OCI-LY3 (cell line): Measurements from ENCODE around the gene WWTR1.
A peak's percentile ranks its signal among the peaks of the same experiment; 100 is the strongest.

Experiments
- H2AFZ ChIP-seq: fragments of 200-600, 300-600 bp; shearing (Covaris generic); 2 replicates; pipeline ENCODE4 v1.6.0; 2014; ENCODE audit warnings: antibody characterized with exemption, low read depth, low read length
- H3K27ac ChIP-seq: fragments of 200-600, 300-600 bp; sonication (generic); 2 replicates; pipeline ENCODE4 v1.5.1; 2014; ENCODE audit warnings: mild to moderate bottlenecking, low read length, moderate library complexity, mixed read lengths
- H3K27me3 ChIP-seq: fragments of 200-600, 300-600 bp; sonication (generic); 2 replicates; pipeline ENCODE4 v1.6.1; 2014; ENCODE audit warnings: low read depth, low read length, mixed read lengths
- H3K36me3 ChIP-seq: fragments of 200-600, 300-600 bp; sonication (generic); replicated peaks from 2 replicates; pipeline ENCODE3; 2014; ENCODE audit warnings: low read depth, low read length, mixed read lengths
- H3K4me1 ChIP-seq: fragments of 300-600, 200-600 bp; sonication (generic); 2 replicates; pipeline ENCODE4 v1.6.1; 2014; ENCODE audit warnings: low read length, mixed read lengths
- H3K4me2 ChIP-seq: fragments of 200-600, 300-600 bp; sonication (generic); 2 replicates; pipeline ENCODE4 v1.6.1; 2014; ENCODE audit warnings: low read length, mixed read lengths
- H3K4me3 ChIP-seq: fragments of 300-600, 200-600 bp; sonication (generic); 2 replicates; pipeline ENCODE4 v1.5.1; 2014; ENCODE audit warnings: antibody characterized with exemption, mild to moderate bottlenecking, low read length, moderate library complexity
- H3K79me2 ChIP-seq: fragments of 300-600, 200-600 bp; shearing (Covaris generic); 2 replicates; pipeline ENCODE4 v1.6.1; 2014; ENCODE audit warnings: mild to moderate bottlenecking, low read length, mixed read lengths
- H3K9ac ChIP-seq: fragments of 300-600, 200-600 bp; shearing (Covaris generic); 2 replicates; pipeline ENCODE4 v1.6.0; 2014; ENCODE audit warnings: mild to moderate bottlenecking, low read length, moderate library complexity
- H3K9me3 ChIP-seq: fragments of 200-600, 300-600 bp; shearing (Covaris generic); 2 replicates; pipeline ENCODE4 v1.6.1; 2014; ENCODE audit warnings: low read length, mixed read lengths; ENCODE audit not compliant: insufficient read depth
- H4K20me1 ChIP-seq: fragments of 200-600, 300-600 bp; sonication (generic); 2 replicates; pipeline ENCODE4 v1.6.1; 2016; ENCODE audit warnings: low read length, mixed read lengths; ENCODE audit not compliant: insufficient read depth
- EZH2phosphoT487 ChIP-seq: fragments of 200-600 bp; shearing (Covaris generic); IDR thresholded peaks from 2 replicates; pipeline ENCODE4 v1.6.1; 2018; ENCODE audit warnings: antibody characterized with exemption, mixed run types, low read depth
- TF ChIP-seq, protein P1 (sequence below): fragments of 200-600, 300-600 bp; sonication (generic); IDR thresholded peaks from 2 replicates; pipeline ENCODE4 v1.5.1; 2014; ENCODE audit warnings: antibody characterized with exemption, low read length, low read depth

Gene WWTR1

DNA sequence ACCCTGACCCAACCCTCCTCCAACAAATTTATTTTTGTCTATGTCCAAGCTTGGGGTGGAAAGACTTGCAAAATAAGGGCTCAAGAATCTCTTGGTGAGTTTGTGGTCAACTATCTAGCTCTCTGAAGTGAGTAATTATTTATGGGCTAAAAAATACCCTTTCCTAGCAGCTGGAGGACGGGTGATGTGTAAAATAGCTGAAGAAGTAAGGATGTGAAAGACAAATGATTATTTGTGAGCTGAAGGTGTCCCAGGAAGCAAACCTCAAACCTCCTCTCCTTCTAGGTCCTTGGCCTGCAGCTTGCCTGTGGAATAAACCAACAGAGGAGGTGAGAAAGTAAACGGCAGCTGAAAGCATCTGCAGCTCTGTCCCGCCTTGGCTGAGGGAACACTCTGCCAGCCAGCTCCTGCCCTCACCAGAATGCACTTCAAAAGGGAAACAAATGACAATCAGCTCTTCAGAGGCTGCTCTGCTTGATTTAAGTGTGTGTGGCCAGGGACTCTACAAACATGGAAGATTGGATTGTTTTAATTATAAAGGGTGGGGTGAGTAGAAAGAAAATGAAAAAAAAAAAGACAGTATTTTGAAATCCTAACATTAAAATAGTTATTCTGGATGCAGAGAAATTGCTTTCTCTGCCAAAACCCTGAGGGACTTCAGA is 123.0 kb downstream of the WWTR1 start:
- Histone ChIP-seq H3K79me2 (no peaks in the 10 kb centered on the region), H3K36me3 (no peaks in the 10 kb centered on the region), H3K4me2 (no peak overlapping the region), H3K9ac (no peak overlapping the region), H3K27me3 (0 out of 2 replicates have a peak, but pooled peaks cover 3% of the 10 kb centered on the region), H3K9me3 (no peaks in the 10 kb centered on the region), H3K4me3 (no peak overlapping the region), H3K4me1 (peaks cover 11% of the 10 kb centered on the region; the same call in 1 of the 2 replicates), H2AFZ (no peak overlapping the region), H3K27ac (no peak overlapping the region), H4K20me1 (no peaks in the 10 kb centered on the region)
- no peak for TF ChIP-seq EZH2phosphoT487
- TF ChIP-seq, protein P1, sequence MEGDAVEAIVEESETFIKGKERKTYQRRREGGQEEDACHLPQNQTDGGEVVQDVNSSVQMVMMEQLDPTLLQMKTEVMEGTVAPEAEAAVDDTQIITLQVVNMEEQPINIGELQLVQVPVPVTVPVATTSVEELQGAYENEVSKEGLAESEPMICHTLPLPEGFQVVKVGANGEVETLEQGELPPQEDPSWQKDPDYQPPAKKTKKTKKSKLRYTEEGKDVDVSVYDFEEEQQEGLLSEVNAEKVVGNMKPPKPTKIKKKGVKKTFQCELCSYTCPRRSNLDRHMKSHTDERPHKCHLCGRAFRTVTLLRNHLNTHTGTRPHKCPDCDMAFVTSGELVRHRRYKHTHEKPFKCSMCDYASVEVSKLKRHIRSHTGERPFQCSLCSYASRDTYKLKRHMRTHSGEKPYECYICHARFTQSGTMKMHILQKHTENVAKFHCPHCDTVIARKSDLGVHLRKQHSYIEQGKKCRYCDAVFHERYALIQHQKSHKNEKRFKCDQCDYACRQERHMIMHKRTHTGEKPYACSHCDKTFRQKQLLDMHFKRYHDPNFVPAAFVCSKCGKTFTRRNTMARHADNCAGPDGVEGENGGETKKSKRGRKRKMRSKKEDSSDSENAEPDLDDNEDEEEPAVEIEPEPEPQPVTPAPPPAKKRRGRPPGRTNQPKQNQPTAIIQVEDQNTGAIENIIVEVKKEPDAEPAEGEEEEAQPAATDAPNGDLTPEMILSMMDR: no peak

DNA sequence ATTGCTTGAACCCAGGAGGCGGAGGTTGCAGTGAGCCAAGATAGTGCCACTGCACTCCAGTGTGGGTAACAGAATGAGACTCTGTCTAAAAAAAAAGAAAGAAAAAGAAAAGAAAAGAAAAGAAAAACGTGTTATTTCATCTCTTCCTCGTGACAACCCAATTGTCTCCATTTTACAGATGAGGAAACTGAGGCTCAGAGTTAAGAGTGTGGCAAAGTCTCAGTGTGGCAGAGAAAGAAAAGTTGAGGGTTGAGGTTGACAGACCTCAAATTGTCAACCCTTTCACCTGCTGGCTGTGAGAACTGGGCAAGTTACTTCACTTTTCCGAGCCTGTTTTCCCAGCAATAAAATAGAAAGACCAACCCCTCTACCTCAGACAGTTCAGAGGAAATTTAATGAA is 123.7 kb downstream of the WWTR1 start:
- H3K27me3 ChIP-seq: 0 out of 2 replicates have a peak, but pooled peaks cover 3% of the 10 kb centered on the region
- no peaks in the 10 kb centered on the region for H3K79me2 ChIP-seq
- H3K4me3 ChIP-seq: no peak overlapping the region
- no peaks in the 10 kb centered on the region for H4K20me1 ChIP-seq
- H2AFZ ChIP-seq: no peak overlapping the region
- no peak overlapping the region for H3K4me2 ChIP-seq
- no peak for TF ChIP-seq EZH2phosphoT487
- TF ChIP-seq, protein P1: no peak
- no peaks in the 10 kb centered on the region for H3K36me3 ChIP-seq
- peaks cover 11% of the 10 kb centered on the region; the same call in 1 of the 2 replicates for H3K4me1 ChIP-seq
- no peak overlapping the region for H3K9ac ChIP-seq
- H3K27ac ChIP-seq: no peak overlapping the region
- H3K9me3 ChIP-seq: no peaks in the 10 kb centered on the region

DNA sequence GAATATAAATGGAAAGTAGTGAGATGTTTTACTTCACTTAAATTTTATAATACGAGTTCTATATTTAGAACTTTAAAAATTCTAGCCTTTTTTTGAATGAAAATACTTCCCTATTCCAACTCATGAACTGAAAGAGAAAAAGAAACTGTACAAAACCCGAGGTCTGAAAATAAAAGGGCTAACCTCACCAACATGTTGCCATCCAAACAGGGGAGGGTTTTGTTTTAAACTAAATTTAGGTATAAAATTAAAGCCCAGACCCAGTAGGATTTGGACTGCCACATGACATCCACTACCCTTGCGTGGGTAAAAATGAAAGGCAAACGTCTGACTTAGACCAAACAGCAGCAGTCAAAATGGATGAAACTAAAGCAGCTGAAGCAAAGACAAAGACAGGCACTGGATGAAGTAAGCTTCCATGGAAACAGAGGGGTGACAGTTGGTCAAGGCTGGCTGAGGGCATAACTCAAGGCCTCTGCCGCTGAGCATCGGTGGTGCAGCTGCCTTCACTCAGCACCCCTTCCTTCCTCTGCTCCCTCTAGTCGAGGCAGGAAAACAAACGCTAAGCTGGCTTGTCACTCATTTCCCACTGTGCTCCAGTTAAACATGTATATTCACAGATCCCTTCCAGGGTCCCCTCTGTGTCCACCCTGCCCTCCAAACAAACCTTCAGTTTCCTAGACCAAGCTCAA is 125.2 kb downstream of the WWTR1 start:
- H3K9me3 ChIP-seq: no peaks in the 10 kb centered on the region
- peaks cover 11% of the 10 kb centered on the region; the same call in 1 of the 2 replicates for H3K4me1 ChIP-seq
- no peak overlapping the region for H3K9ac ChIP-seq
- peak overlapping the region; percentile 23 for H3K4me3 ChIP-seq
- H3K79me2 ChIP-seq: no peaks in the 10 kb centered on the region
- H3K27ac ChIP-seq: no peak overlapping the region
- H3K27me3 ChIP-seq: 0 out of 2 replicates have a peak, but pooled peaks cover 3% of the 10 kb centered on the region
- TF ChIP-seq, protein P1: no peak
- TF ChIP-seq EZH2phosphoT487: no peak
- H3K36me3 ChIP-seq: no peaks in the 10 kb centered on the region
- peak overlapping the region; percentile 47; the same call in 1 of the 2 replicates for H2AFZ ChIP-seq
- no peaks in the 10 kb centered on the region for H4K20me1 ChIP-seq
- peak overlapping the region; percentile 50 for H3K4me2 ChIP-seq

DNA sequence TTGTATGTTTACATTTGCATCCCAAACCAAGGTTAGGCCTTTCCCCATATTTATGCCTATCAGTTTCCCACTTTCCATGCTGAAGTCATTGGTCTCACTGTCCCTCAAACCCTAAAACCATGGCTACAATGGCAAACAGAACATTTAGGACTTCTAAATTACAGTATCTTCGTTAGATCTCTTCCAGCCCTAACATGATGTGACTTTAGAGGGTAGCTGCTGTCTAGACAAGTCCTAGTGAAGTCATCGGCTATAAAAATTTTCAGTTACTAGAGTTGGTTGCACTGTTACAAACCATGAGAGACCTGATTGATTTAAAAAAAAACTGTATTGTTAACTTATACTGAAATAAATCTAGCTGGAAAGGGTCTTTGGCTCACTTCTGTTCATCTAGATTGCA is 128.7 kb downstream of the WWTR1 start:
- peaks cover 7% of the 10 kb centered on the region; the same call in 1 of the 2 replicates for H3K27me3 ChIP-seq
- no peak overlapping the region for H3K4me3 ChIP-seq
- H3K27ac ChIP-seq: no peak overlapping the region
- no peaks in the 10 kb centered on the region for H3K79me2 ChIP-seq
- H2AFZ ChIP-seq: no peak overlapping the region
- H3K4me1 ChIP-seq: peaks cover 11% of the 10 kb centered on the region; the same call in 1 of the 2 replicates
- H3K9me3 ChIP-seq: no peaks in the 10 kb centered on the region
- H3K36me3 ChIP-seq: no peaks in the 10 kb centered on the region
- H3K4me2 ChIP-seq: no peak overlapping the region
- TF ChIP-seq, protein P1: no peak
- no peaks in the 10 kb centered on the region for H4K20me1 ChIP-seq
- H3K9ac ChIP-seq: no peak overlapping the region
